WTC11 (cell line): ENCODE data around the gene MYL7. TPM values are rescaled to one million over a fixed set of nuclear protein-coding genes. Genes with fewer than 3 reads are reported as not detected.

Experiments
- ATAC-seq: fragments of 200-7000 bp; cut with Tn5 transposase; 2 replicates; pipeline ENCODE4 v1.10.0; 2021; ENCODE audit warnings: mild to moderate bottlenecking, moderate library complexity
- CTCF ChIA-PET: fragments of 300-600 bp; sonication (Branson Sonifier 250); formaldehyde crosslinking; loops from one replicate; lab custom pipeline; 2021; ENCODE audit warnings: antibody characterized with exemption; lab: Charles Lee
- POLR2A ChIA-PET: fragments of 350-600 bp; sonication (Branson Sonifier 250); formaldehyde crosslinking; loops from one replicate; lab custom pipeline; 2021; ENCODE audit warnings: antibody characterized with exemption; lab: Charles Lee
- DNase-seq: peaks from one replicate; pipeline ENCODE4 v3.0.0; 2021; ENCODE audit warnings: low spot score
- H3K27ac Mint-ChIP-seq: 2 replicates; pipeline ENCODE4 v1.8.0; 2021; ENCODE audit warnings: mixed read lengths
- H3K27me3 Mint-ChIP-seq: 2 replicates; pipeline ENCODE4 v1.8.0; 2021; ENCODE audit warnings: low read depth, mild to moderate bottlenecking, moderate library complexity, mixed read lengths
- H3K36me3 Mint-ChIP-seq: 2 replicates; pipeline ENCODE4 v1.8.0; 2021; ENCODE audit warnings: mixed read lengths
- H3K4me1 Mint-ChIP-seq: 2 replicates; pipeline ENCODE4 v1.8.0; 2022; ENCODE audit warnings: mixed read lengths
- H3K4me3 Mint-ChIP-seq: 2 replicates; pipeline ENCODE4 v1.8.0; 2021; ENCODE audit warnings: mild to moderate bottlenecking, moderate library complexity, mixed read lengths
- H3K9me3 Mint-ChIP-seq: 2 replicates; pipeline ENCODE4 v1.8.0; 2021; ENCODE audit warnings: mixed read lengths
- CBFB ChIP-seq: sonication (generic); formaldehyde crosslinking; IDR thresholded peaks from 2 replicates; pipeline ENCODE4 v1.8.1; 2022; ENCODE audit warnings: mild to moderate bottlenecking, low read depth, missing genetic modification reagents
- ETV6 ChIP-seq: sonication (generic); formaldehyde crosslinking; IDR thresholded peaks from 2 replicates; pipeline ENCODE4 v1.8.1; 2022; ENCODE audit warnings: mild to moderate bottlenecking, missing genetic modification reagents
- FOXP1 ChIP-seq: sonication (generic); formaldehyde crosslinking; IDR thresholded peaks from 2 replicates; pipeline ENCODE4 v1.8.0; 2022; ENCODE audit warnings: missing genetic modification reagents, mild to moderate bottlenecking, moderate library complexity, borderline replicate concordance
- GABPB1 ChIP-seq: sonication (generic); formaldehyde crosslinking; IDR thresholded peaks from 2 replicates; pipeline ENCODE4 v1.8.1; 2023; ENCODE audit warnings: mild to moderate bottlenecking, missing genetic modification reagents
- GRHL2 ChIP-seq: fragments of 250-450 bp; sonication (Bioruptor Pico); IDR thresholded peaks from 2 replicates; pipeline ENCODE4 v1.8.0; 2022; ENCODE audit warnings: mild to moderate bottlenecking, moderate library complexity; ENCODE audit not compliant: insufficient replicate concordance, severe bottlenecking
- HMGA2 ChIP-seq: fragments of 250-450 bp; sonication (Bioruptor Pico); IDR thresholded peaks from 2 replicates; pipeline ENCODE4 v1.4.0; 2021; ENCODE audit warnings: mild to moderate bottlenecking, moderate library complexity
- NFATC4 ChIP-seq: fragments of 250-450 bp; sonication (Bioruptor Pico); IDR thresholded peaks from 2 replicates; pipeline ENCODE4 v1.9.0; 2021; ENCODE audit warnings: mild to moderate bottlenecking
- NR1H2 ChIP-seq: sonication (generic); formaldehyde crosslinking; IDR thresholded peaks from 2 replicates; pipeline ENCODE4 v1.9.0; 2021; ENCODE audit warnings: mild to moderate bottlenecking, moderate library complexity, missing genetic modification reagents
- SOX15 ChIP-seq: fragments of 250-450 bp; sonication (Bioruptor Pico); IDR thresholded peaks from 2 replicates; pipeline ENCODE4 v1.9.0; 2021; ENCODE audit warnings: mild to moderate bottlenecking
- TCF7 ChIP-seq: sonication (generic); formaldehyde crosslinking; IDR thresholded peaks from 2 replicates; pipeline ENCODE4 v1.8.0; 2022; ENCODE audit warnings: mild to moderate bottlenecking, low read depth, missing genetic modification reagents, moderate library complexity
- ZBTB21 ChIP-seq: sonication (generic); formaldehyde crosslinking; IDR thresholded peaks from 2 replicates; pipeline ENCODE4 v1.8.1; 2023; ENCODE audit warnings: mild to moderate bottlenecking, missing genetic modification reagents, borderline replicate concordance
- ZNF121 ChIP-seq: sonication (generic); formaldehyde crosslinking; IDR thresholded peaks from 2 replicates; pipeline ENCODE4 v1.8.0; 2023; ENCODE audit warnings: missing genetic modification reagents
- total RNA-seq: library from RNA; stranded (reverse); gene quantifications from 3 replicates; pipeline ENCODE4 v1.2.3, GENCODE V29; 2021
- TF ChIP-seq, protein P1 (sequence below): sonication (generic); formaldehyde crosslinking; conservative IDR thresholded peaks from 2 replicates; pipeline ENCODE4 v1.8.1; 2022; ENCODE audit warnings: mild to moderate bottlenecking, missing genetic modification reagents
- TF ChIP-seq, protein P2 (sequence below): sonication (generic); formaldehyde crosslinking; IDR thresholded peaks from 2 replicates; pipeline ENCODE4 v1.8.0; 2022; ENCODE audit warnings: mild to moderate bottlenecking, missing genetic modification reagents
- TF ChIP-seq, protein P3 (sequence below): fragments of 200-600 bp; IDR thresholded peaks from 2 replicates; pipeline ENCODE4 v1.8.0; 2022; ENCODE audit warnings: antibody characterized with exemption
- TF ChIP-seq, protein P4 (sequence below): sonication (generic); formaldehyde crosslinking; IDR thresholded peaks from 2 replicates; pipeline ENCODE4 v1.8.0; 2022; ENCODE audit warnings: missing genetic modification reagents
- TF ChIP-seq, protein P5 (sequence below): sonication (generic); formaldehyde crosslinking; IDR thresholded peaks from 2 replicates; pipeline ENCODE4 v1.8.0; 2023; ENCODE audit warnings: mild to moderate bottlenecking, missing genetic modification reagents
- TF ChIP-seq, protein P6 (sequence below): sonication (generic); formaldehyde crosslinking; IDR thresholded peaks from 2 replicates; pipeline ENCODE4 v1.8.1; 2022; ENCODE audit warnings: low read depth, missing genetic modification reagents, borderline replicate concordance
- TF ChIP-seq, protein P7 (sequence below): sonication (generic); formaldehyde crosslinking; IDR thresholded peaks from 2 replicates; pipeline ENCODE4 v1.8.1; 2022; ENCODE audit warnings: mild to moderate bottlenecking, missing genetic modification reagents, moderate library complexity, borderline replicate concordance
- TF ChIP-seq, protein P8 (sequence below): sonication (generic); formaldehyde crosslinking; IDR thresholded peaks from 2 replicates; pipeline ENCODE4 v1.8.0; 2022; ENCODE audit warnings: mild to moderate bottlenecking, missing genetic modification reagents

The MYL7 gene
- total RNA-seq, 1 experiment from 2014 or later: 0.90 TPM

DNA sequence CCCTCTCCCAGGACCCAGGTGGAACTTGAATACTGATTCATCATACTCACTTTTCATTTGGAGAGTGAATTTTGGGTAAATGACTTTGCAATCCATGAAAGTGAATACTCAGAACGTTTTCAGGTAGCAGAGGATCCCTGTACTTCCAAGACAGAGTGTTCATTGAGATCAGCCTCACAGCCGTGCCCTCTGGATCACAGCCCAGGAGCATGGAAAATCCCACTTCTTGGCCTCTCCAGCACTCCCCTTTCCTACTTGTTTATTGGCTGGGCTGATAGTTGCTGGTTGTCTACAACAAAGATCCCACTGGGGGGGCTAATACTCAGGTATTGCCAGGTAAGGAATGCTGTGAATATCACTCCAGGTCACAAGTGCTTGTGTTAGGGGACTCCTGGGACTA lies 42.3 kb upstream of the MYL7 start:
- peaks cover 19% of the 10 kb centered on the region for H3K27me3 Mint-ChIP-seq
- H3K4me3 Mint-ChIP-seq: no peak overlapping the region
- peaks cover 24% of the 10 kb centered on the region for H3K9me3 Mint-ChIP-seq
- TF ChIP-seq NR1H2 (CRISPR knock-in tag): no peak
- TF ChIP-seq FOXP1: no peak
- TF ChIP-seq ZBTB21: no peak
- no peak for TF ChIP-seq ZNF121 (CRISPR knock-in tag)
- TF ChIP-seq, protein P1, sequence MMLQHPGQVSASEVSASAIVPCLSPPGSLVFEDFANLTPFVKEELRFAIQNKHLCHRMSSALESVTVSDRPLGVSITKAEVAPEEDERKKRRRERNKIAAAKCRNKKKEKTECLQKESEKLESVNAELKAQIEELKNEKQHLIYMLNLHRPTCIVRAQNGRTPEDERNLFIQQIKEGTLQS (CRISPR knock-in tag): no peak
- TF ChIP-seq, protein P2, sequence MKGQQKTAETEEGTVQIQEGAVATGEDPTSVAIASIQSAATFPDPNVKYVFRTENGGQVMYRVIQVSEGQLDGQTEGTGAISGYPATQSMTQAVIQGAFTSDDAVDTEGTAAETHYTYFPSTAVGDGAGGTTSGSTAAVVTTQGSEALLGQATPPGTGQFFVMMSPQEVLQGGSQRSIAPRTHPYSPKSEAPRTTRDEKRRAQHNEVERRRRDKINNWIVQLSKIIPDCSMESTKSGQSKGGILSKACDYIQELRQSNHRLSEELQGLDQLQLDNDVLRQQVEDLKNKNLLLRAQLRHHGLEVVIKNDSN: no peak
- TF ChIP-seq, protein P3, sequence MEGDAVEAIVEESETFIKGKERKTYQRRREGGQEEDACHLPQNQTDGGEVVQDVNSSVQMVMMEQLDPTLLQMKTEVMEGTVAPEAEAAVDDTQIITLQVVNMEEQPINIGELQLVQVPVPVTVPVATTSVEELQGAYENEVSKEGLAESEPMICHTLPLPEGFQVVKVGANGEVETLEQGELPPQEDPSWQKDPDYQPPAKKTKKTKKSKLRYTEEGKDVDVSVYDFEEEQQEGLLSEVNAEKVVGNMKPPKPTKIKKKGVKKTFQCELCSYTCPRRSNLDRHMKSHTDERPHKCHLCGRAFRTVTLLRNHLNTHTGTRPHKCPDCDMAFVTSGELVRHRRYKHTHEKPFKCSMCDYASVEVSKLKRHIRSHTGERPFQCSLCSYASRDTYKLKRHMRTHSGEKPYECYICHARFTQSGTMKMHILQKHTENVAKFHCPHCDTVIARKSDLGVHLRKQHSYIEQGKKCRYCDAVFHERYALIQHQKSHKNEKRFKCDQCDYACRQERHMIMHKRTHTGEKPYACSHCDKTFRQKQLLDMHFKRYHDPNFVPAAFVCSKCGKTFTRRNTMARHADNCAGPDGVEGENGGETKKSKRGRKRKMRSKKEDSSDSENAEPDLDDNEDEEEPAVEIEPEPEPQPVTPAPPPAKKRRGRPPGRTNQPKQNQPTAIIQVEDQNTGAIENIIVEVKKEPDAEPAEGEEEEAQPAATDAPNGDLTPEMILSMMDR: no peak
- TF ChIP-seq NFATC4 (CRISPR knock-in tag): no peak
- no peak for TF ChIP-seq GABPB1 (CRISPR knock-in tag)
- ATAC-seq (no peak), DNase-seq (no peak)
- H3K36me3 Mint-ChIP-seq: peaks cover 3% of the 10 kb centered on the region
- CTCF ChIA-PET: no interaction called here
- 0 out of 2 replicates have a peak, but pooled peaks cover 2% of the 10 kb centered on the region for H3K4me1 Mint-ChIP-seq
- POLR2A ChIA-PET: no interaction called here
- no peak overlapping the region for H3K27ac Mint-ChIP-seq

DNA sequence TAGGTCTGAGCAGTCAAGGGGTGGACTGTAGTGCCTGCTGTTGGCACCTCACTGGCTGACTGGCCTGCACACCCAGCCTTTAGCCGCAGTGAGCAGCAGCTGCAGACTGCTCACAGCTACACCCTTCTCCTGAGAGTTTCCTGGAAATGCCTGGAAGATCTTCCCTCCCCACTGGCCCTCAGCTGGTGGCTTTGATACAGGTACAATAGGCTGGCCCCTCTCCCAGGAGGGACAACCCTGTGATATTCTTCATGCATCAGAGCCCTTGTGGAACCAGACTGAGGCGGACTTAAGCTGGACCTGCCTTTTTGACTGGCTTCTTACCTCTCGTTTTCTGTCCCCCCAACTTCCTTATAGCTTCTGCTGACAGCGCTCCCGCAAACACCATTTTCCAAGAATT lies 41.7 kb upstream of the MYL7 start:
- ChIA-PET CTCF (no interaction called here), POLR2A (no interaction called here)
- DNase-seq (no peak), ATAC-seq (no peak)
- Mint-ChIP-seq H3K27me3 (peaks cover 19% of the 10 kb centered on the region), H3K9me3 (peaks cover 24% of the 10 kb centered on the region), H3K27ac (no peak overlapping the region), H3K36me3 (peaks cover 3% of the 10 kb centered on the region), H3K4me3 (no peak overlapping the region), H3K4me1 (peaks cover 4% of the 10 kb centered on the region)
- TF ChIP-seq TCF7 (CRISPR knock-in tag): no peak
- TF ChIP-seq, protein P4, sequence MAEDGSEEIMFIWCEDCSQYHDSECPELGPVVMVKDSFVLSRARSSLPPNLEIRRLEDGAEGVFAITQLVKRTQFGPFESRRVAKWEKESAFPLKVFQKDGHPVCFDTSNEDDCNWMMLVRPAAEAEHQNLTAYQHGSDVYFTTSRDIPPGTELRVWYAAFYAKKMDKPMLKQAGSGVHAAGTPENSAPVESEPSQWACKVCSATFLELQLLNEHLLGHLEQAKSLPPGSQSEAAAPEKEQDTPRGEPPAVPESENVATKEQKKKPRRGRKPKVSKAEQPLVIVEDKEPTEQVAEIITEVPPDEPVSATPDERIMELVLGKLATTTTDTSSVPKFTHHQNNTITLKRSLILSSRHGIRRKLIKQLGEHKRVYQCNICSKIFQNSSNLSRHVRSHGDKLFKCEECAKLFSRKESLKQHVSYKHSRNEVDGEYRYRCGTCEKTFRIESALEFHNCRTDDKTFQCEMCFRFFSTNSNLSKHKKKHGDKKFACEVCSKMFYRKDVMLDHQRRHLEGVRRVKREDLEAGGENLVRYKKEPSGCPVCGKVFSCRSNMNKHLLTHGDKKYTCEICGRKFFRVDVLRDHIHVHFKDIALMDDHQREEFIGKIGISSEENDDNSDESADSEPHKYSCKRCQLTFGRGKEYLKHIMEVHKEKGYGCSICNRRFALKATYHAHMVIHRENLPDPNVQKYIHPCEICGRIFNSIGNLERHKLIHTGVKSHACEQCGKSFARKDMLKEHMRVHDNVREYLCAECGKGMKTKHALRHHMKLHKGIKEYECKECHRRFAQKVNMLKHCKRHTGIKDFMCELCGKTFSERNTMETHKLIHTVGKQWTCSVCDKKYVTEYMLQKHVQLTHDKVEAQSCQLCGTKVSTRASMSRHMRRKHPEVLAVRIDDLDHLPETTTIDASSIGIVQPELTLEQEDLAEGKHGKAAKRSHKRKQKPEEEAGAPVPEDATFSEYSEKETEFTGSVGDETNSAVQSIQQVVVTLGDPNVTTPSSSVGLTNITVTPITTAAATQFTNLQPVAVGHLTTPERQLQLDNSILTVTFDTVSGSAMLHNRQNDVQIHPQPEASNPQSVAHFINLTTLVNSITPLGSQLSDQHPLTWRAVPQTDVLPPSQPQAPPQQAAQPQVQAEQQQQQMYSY (CRISPR knock-in tag): no peak
- no peak for TF ChIP-seq ETV6 (CRISPR knock-in tag)
- TF ChIP-seq ZNF121 (CRISPR knock-in tag): no peak
- TF ChIP-seq SOX15: no peak
- TF ChIP-seq, protein P5, sequence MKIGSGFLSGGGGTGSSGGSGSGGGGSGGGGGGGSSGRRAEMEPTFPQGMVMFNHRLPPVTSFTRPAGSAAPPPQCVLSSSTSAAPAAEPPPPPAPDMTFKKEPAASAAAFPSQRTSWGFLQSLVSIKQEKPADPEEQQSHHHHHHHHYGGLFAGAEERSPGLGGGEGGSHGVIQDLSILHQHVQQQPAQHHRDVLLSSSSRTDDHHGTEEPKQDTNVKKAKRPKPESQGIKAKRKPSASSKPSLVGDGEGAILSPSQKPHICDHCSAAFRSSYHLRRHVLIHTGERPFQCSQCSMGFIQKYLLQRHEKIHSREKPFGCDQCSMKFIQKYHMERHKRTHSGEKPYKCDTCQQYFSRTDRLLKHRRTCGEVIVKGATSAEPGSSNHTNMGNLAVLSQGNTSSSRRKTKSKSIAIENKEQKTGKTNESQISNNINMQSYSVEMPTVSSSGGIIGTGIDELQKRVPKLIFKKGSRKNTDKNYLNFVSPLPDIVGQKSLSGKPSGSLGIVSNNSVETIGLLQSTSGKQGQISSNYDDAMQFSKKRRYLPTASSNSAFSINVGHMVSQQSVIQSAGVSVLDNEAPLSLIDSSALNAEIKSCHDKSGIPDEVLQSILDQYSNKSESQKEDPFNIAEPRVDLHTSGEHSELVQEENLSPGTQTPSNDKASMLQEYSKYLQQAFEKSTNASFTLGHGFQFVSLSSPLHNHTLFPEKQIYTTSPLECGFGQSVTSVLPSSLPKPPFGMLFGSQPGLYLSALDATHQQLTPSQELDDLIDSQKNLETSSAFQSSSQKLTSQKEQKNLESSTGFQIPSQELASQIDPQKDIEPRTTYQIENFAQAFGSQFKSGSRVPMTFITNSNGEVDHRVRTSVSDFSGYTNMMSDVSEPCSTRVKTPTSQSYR (CRISPR knock-in tag): no peak
- TF ChIP-seq, protein P6, sequence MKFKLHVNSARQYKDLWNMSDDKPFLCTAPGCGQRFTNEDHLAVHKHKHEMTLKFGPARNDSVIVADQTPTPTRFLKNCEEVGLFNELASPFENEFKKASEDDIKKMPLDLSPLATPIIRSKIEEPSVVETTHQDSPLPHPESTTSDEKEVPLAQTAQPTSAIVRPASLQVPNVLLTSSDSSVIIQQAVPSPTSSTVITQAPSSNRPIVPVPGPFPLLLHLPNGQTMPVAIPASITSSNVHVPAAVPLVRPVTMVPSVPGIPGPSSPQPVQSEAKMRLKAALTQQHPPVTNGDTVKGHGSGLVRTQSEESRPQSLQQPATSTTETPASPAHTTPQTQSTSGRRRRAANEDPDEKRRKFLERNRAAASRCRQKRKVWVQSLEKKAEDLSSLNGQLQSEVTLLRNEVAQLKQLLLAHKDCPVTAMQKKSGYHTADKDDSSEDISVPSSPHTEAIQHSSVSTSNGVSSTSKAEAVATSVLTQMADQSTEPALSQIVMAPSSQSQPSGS (CRISPR knock-in tag): no peak
- no peak for TF ChIP-seq CBFB
- no peak for TF ChIP-seq GRHL2
- TF ChIP-seq HMGA2: no peak
- TF ChIP-seq, protein P7, sequence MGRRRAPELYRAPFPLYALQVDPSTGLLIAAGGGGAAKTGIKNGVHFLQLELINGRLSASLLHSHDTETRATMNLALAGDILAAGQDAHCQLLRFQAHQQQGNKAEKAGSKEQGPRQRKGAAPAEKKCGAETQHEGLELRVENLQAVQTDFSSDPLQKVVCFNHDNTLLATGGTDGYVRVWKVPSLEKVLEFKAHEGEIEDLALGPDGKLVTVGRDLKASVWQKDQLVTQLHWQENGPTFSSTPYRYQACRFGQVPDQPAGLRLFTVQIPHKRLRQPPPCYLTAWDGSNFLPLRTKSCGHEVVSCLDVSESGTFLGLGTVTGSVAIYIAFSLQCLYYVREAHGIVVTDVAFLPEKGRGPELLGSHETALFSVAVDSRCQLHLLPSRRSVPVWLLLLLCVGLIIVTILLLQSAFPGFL: no peak
- TF ChIP-seq, protein P8, sequence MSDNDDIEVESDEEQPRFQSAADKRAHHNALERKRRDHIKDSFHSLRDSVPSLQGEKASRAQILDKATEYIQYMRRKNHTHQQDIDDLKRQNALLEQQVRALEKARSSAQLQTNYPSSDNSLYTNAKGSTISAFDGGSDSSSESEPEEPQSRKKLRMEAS (CRISPR knock-in tag): no peak
